Chondrocyte (in vitro differentiated cells): ENCODE measurements around the gene MYO9B. TPM values are rescaled to one million over a fixed set of nuclear protein-coding genes. Genes with fewer than 3 reads are reported as not detected.

Experiments
- DNase-seq: peaks from one replicate; pipeline ENCODE4 v3.0.0; 2021; ENCODE audit warnings: mixed read lengths, low spot score
- H3K27ac Mint-ChIP-seq: one replicate; pipeline ENCODE4 v1.8.0; 2021; ENCODE audit warnings: mild to moderate bottlenecking, moderate library complexity, mixed read lengths; ENCODE audit not compliant: unreplicated experiment
- H3K27me3 Mint-ChIP-seq: 2 replicates; pipeline ENCODE4 v1.8.0; 2021; ENCODE audit warnings: low read depth, mixed read lengths
- H3K36me3 Mint-ChIP-seq: 2 replicates; pipeline ENCODE4 v1.8.0; 2021; ENCODE audit warnings: low read depth, mixed read lengths
- H3K4me1 Mint-ChIP-seq: 2 replicates; pipeline ENCODE4 v1.8.0; 2021; ENCODE audit warnings: low read depth, mild to moderate bottlenecking, mixed read lengths
- H3K4me3 Mint-ChIP-seq: one replicate; pipeline ENCODE4 v1.8.0; 2021; ENCODE audit warnings: mild to moderate bottlenecking, moderate library complexity, mixed read lengths; ENCODE audit not compliant: unreplicated experiment
- H3K9me3 Mint-ChIP-seq: 2 replicates; pipeline ENCODE4 v1.8.0; 2021; ENCODE audit warnings: low read depth, mixed read lengths
- CTCF ChIP-seq: fragments of 200-600 bp; sonication (generic); IDR thresholded peaks from 2 replicates; pipeline ENCODE4 v1.5.0; 2021; ENCODE audit warnings: antibody characterized with exemption, mild to moderate bottlenecking, moderate library complexity
- total RNA-seq: library from RNA; stranded (reverse); gene quantifications from 3 replicates; pipeline ENCODE4 v1.2.1, GENCODE V29; 2021

Gene MYO9B
- total RNA-seq, 1 donor from 2014 or later, result 94.6 TPM

- Mint-ChIP-seq H3K36me3 (peaks cover 35% of the 10 kb centered on the region), H3K9me3 (no peaks in the 10 kb centered on the region), H3K27ac (no peak overlapping the region), H3K4me3 (no peak overlapping the region), H3K27me3 (no peaks in the 10 kb centered on the region), H3K4me1 (no peaks in the 10 kb centered on the region)
- no peak for TF ChIP-seq CTCF
- no peak for DNase-seq
Measured at GRCh38 chr19:17172624-17173345, 97.2 kb downstream of the MYO9B start.

DNA sequence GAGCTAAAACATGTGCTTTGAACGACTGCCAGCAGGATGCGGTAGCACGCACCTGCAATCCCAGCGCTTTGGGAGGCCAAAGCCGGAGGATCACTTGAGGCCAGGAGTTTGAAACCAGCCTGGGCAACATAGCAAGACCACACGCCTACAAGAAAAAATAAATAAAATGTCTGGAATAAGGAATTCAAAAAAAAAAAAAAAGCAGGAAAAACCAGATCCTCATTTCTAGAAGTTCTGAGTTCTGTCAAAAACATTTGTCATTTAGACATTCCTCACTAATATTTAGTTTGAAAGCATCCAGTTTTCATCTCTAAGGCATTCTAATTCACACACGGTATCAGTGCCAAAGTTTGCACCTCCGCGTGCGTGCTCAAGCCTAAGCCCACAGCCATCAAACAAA, 102.7 kb downstream of the MYO9B start:
- peaks cover 23% of the 10 kb centered on the region for H3K36me3 Mint-ChIP-seq
- H3K27ac Mint-ChIP-seq, result no peak overlapping the region
- no peak overlapping the region for H3K4me3 Mint-ChIP-seq
- H3K4me1 Mint-ChIP-seq, result no peaks in the 10 kb centered on the region
- DNase-seq, result no peak
- H3K9me3 Mint-ChIP-seq, result no peaks in the 10 kb centered on the region
- no peak for TF ChIP-seq CTCF
- H3K27me3 Mint-ChIP-seq, result no peaks in the 10 kb centered on the region

- Mint-ChIP-seq H3K4me1 (no peaks in the 10 kb centered on the region), H3K27me3 (no peaks in the 10 kb centered on the region), H3K9me3 (no peaks in the 10 kb centered on the region), H3K27ac (no peak overlapping the region), H3K4me3 (no peak overlapping the region), H3K36me3 (peaks cover 30% of the 10 kb centered on the region)
- TF ChIP-seq CTCF, result no peak
- no peak for DNase-seq
Measured at GRCh38 chr19:17180997-17181702, 105.6 kb downstream of the MYO9B start.

- Mint-ChIP-seq H3K36me3 (peaks cover 30% of the 10 kb centered on the region), H3K27ac (no peak overlapping the region), H3K4me1 (no peaks in the 10 kb centered on the region), H3K27me3 (no peaks in the 10 kb centered on the region), H3K9me3 (no peaks in the 10 kb centered on the region), H3K4me3 (no peak overlapping the region)
- DNase-seq, result no peak
- TF ChIP-seq CTCF, result no peak
Measured at GRCh38 chr19:17183271-17183761, 107.7 kb downstream of the MYO9B start.

GRCh38 chr19:17183858-17184321, 108.3 kb downstream of the MYO9B start:
- no peak overlapping the region for H3K4me3 Mint-ChIP-seq
- H3K27me3 Mint-ChIP-seq, result no peaks in the 10 kb centered on the region
- H3K27ac Mint-ChIP-seq, result no peak overlapping the region
- DNase-seq, result no peak
- no peak for TF ChIP-seq CTCF
- H3K36me3 Mint-ChIP-seq, result peaks cover 30% of the 10 kb centered on the region
- no peaks in the 10 kb centered on the region for H3K9me3 Mint-ChIP-seq
- no peaks in the 10 kb centered on the region for H3K4me1 Mint-ChIP-seq
